Esophagus squamous epithelium (tissue), 5 donors: ENCODE data around the gene KIF26B. TPM values are rescaled to one million over a fixed set of nuclear protein-coding genes. Genes with fewer than 3 reads are reported as not detected.

Experiments used
- DNase-seq: peaks from one replicate; lab custom pipeline; 2025; lab: John Stamatoyannopoulos, UW
- H3K27ac ChIP-seq, 4 donors: fragments of 200-600 bp; sonication (generic); one replicate each; pipeline ENCODE4 v1.5.1; 2016 to 2019; ENCODE audit warnings: mild to moderate bottlenecking in 1 of 4
- H3K27me3 ChIP-seq, 4 donors: fragments of 200-600 bp; sonication (generic); 1 replicate in 3 of 4; 2 replicates in 1 of 4; pipeline versions ENCODE4 v1.5.1 to v1.6.0; 2017 to 2021; ENCODE audit warnings: antibody characterized with exemption in 1 of 4
- H3K36me3 ChIP-seq, 3 donors: fragments of 200-600 bp; sonication (generic); one replicate each; pipeline ENCODE4 v1.5.1; 2016 to 2019
- H3K4me1 ChIP-seq, 3 donors: fragments of 200-600 bp; sonication (generic); one replicate each; pipeline ENCODE4 v1.5.1; 2017 to 2019
- H3K4me3 ChIP-seq, 4 donors: fragments of 200-600 bp; sonication (generic); 1 replicate in 3 of 4; 2 replicates in 1 of 4; pipeline ENCODE4 v1.5.1; 2016 to 2019; ENCODE audit warnings: mild to moderate bottlenecking in 2 of 4, moderate library complexity in 1 of 4
- H3K9me3 ChIP-seq, 3 donors: fragments of 200-600 bp; sonication (generic); one replicate each; pipeline ENCODE4 v1.5.1; 2016 to 2019
- CTCF ChIP-seq, 6 experiments: fragments of 450-650 bp in 4 of 6; fragments of 200-600 bp in 2 of 6; sonication (generic) in 2 of 6; IDR thresholded peaks; one replicate each; pipeline ENCODE4 v1.5.1; 2016 to 2019; ENCODE audit warnings: antibody characterized with exemption in 6 of 6, mild to moderate bottlenecking in 4 of 6, moderate library complexity in 4 of 6
- POLR2A ChIP-seq, 4 donors: fragments of 450-650 bp; IDR thresholded peaks; one replicate each; pipeline ENCODE4 v1.6.1; 2017; ENCODE audit warnings: antibody characterized with exemption in 4 of 4, mild to moderate bottlenecking in 4 of 4, moderate library complexity in 3 of 4
- WGBS, 2 donors: methylation state at CpG; one replicate each; pipeline ENCODE4 v1.1.5; 2018; 5-methylcytosine and 5-hydroxymethylcytosine counted together
- intact Hi-C: fragments of 100-400 bp; cut with DNase I; formaldehyde crosslinking; loops from one replicate; pipeline ENCODE4 v1.15.0; 2022
- total RNA-seq, 4 donors: library from RNA; depleted of rRNA; stranded (reverse); fragments of >200 nt; gene quantifications; one replicate each; pipeline ENCODE4 v1.1.0, GENCODE V29; 2016
- donor health status: DM: yes; HTN: yes; CAD: no.

The KIF26B gene
- total RNA-seq, 4 donors from 2014 or later, result 0.23 to 2.7 (median 1.0) TPM

- intact Hi-C loops, result no loop called here
- H3K9me3 ChIP-seq, result no peaks in the 10 kb centered on the region
- no peaks in the 10 kb centered on the region for H3K36me3 ChIP-seq
- H3K4me1 ChIP-seq, result no peaks in the 10 kb centered on the region
- TF ChIP-seq CTCF (IDR thresholded peaks at IDR 0.05) (no peak), POLR2A (IDR thresholded peaks at IDR 0.05) (no peak)
- no peaks in the 10 kb centered on the region for H3K27me3 ChIP-seq
- 77 to 84% methylated on average over 11 of the region's 12 CpGs for WGBS, 2 donors
- no peak for DNase-seq
- no peak overlapping the region for H3K4me3 ChIP-seq
- no peak overlapping the region for H3K27ac ChIP-seq
Observed at GRCh38 chr1:245560316-245560859, 405.6 kb downstream of the KIF26B start.

- H3K36me3 ChIP-seq, result no peaks in the 10 kb centered on the region
- H3K4me3 ChIP-seq, result no peak overlapping the region
- no peaks in the 10 kb centered on the region for H3K27me3 ChIP-seq
- no peak for TF ChIP-seq POLR2A (IDR thresholded peaks at IDR 0.05)
- WGBS, 2 donors, result 66 to 77% methylated on average over 5 to 9 of the region's 10 CpGs
- intact Hi-C loops, result no loop called here
- no peak overlapping the region for H3K27ac ChIP-seq
- H3K4me1 ChIP-seq, result peaks cover 0 to 2% (median 0%) of the 10 kb centered on the region in 3 donors
- no peak for DNase-seq
- H3K9me3 ChIP-seq, result no peaks in the 10 kb centered on the region
Observed at GRCh38 chr1:245561665-245562234, 407.0 kb downstream of the KIF26B start.

- H3K36me3 ChIP-seq, result no peaks in the 10 kb centered on the region
- TF ChIP-seq POLR2A (IDR thresholded peaks at IDR 0.05) (no peak), CTCF (IDR thresholded peaks at IDR 0.05) (no peak)
- no peaks in the 10 kb centered on the region for H3K27me3 ChIP-seq
- no peak for DNase-seq
- 63 to 78% methylated on average over 2 of the region's 2 CpGs for WGBS, 2 donors
- no peak overlapping the region for H3K4me3 ChIP-seq
- intact Hi-C loops, result no loop called here
- peaks cover 0 to 8% (median 0%) of the 10 kb centered on the region in 3 donors for H3K4me1 ChIP-seq
- no peaks in the 10 kb centered on the region for H3K9me3 ChIP-seq
- H3K27ac ChIP-seq, result no peak overlapping the region
Observed at GRCh38 chr1:245566134-245566533, 411.3 kb downstream of the KIF26B start.

- Histone ChIP-seq H3K4me1 (peaks cover 0 to 8% (median 0%) of the 10 kb centered on the region in 3 donors), H3K4me3 (no peak overlapping the region), H3K36me3 (no peaks in the 10 kb centered on the region), H3K9me3 (no peaks in the 10 kb centered on the region), H3K27ac (no peak overlapping the region), H3K27me3 (no peaks in the 10 kb centered on the region)
- TF ChIP-seq POLR2A (IDR thresholded peaks at IDR 0.05) (no peak), CTCF (IDR thresholded peaks at IDR 0.05) (no peak)
- WGBS, 2 donors, result 38 to 66% methylated on average over 6 of the region's 6 CpGs
- intact Hi-C loops, result no loop called here
- no peak for DNase-seq
Observed at GRCh38 chr1:245566952-245567351, 412.2 kb downstream of the KIF26B start.

- H3K36me3 ChIP-seq, result no peaks in the 10 kb centered on the region
- DNase-seq, result no peak
- WGBS, 2 donors, result 78 to 81% methylated on average over 11 of the region's 11 CpGs
- H3K27ac ChIP-seq, result no peak overlapping the region
- no peak overlapping the region for H3K4me3 ChIP-seq
- intact Hi-C loops, result no loop called here
- no peaks in the 10 kb centered on the region for H3K27me3 ChIP-seq
- TF ChIP-seq CTCF (IDR thresholded peaks at IDR 0.05), result no peak
- no peak for TF ChIP-seq POLR2A (IDR thresholded peaks at IDR 0.05)
- no peaks in the 10 kb centered on the region for H3K9me3 ChIP-seq
- peaks cover 0 to 5% (median 0%) of the 10 kb centered on the region in 3 donors for H3K4me1 ChIP-seq
Observed at GRCh38 chr1:245571815-245572294, 417.1 kb downstream of the KIF26B start.
